HepG2 (cell line): ENCODE results near the gene PIWIL1. TPM values are rescaled to one million over a fixed set of nuclear protein-coding genes. Genes with fewer than 3 reads are reported as not detected.

ENCODE experiments used
- ATAC-seq: fragments of 200-7000 bp; cut with Tn5 transposase; 3 replicates; pipeline ENCODE4 v1.9.1; 2020; ENCODE audit warnings: mild to moderate bottlenecking, moderate library complexity
- Bru-seq: library from RNA; stranded (reverse); fragments of 400-500 nt; gene quantifications from one replicate; lab custom pipeline; 2021; lab: Mats Ljungman, UMichigan
- BruChase-seq, 2 experiments: library from RNA; stranded (reverse); fragments of 400-500 nt; gene quantifications; one replicate each; lab custom pipeline; 2021; lab: Mats Ljungman, UMichigan
- BruUV-seq: library from RNA; stranded (reverse); fragments of 400-500 nt; replicated peaks from 2 replicates; lab custom pipeline; 2021; lab: Mats Ljungman, UMichigan
- CTCF ChIA-PET: fragments of 300-600 bp; formaldehyde crosslinking; extraction: SDS; loops from one replicate; lab custom pipeline; 2021; ENCODE audit warnings: low total read pairs, inconsistent platforms, low intra/inter-chr PET ratio; lab: Yijun Ruan, JAX
- POLR2A ChIA-PET: fragments of 350-600 bp; sonication (Branson Sonifier 250); formaldehyde crosslinking; loops from one replicate; lab custom pipeline; 2020; ENCODE audit warnings: antibody characterized with exemption, inconsistent platforms; lab: Yijun Ruan, JAX
- DNase-seq: peaks from one replicate; pipeline ENCODE4 v3.0.0-alpha.2; 2015; ENCODE audit warnings: low spot score
- FAIRE-seq: peaks from 3 replicates; lab custom pipeline; 2011; peaks lifted over from hg19 to GRCh38; lab: Jason Lieb, UNC
- H2AFZ ChIP-seq: one replicate; pipeline ENCODE4 v1.6.1; 2011; ENCODE audit warnings: low read length, inconsistent platforms
- H3K27ac ChIP-seq: fragments of 300-600 bp; 3 replicates; pipeline ENCODE4 v1.8.0; 2011; ENCODE audit warnings: mixed run types, mild to moderate bottlenecking, mixed read lengths, low read length, inconsistent platforms; ENCODE audit not compliant: insufficient read depth; ENCODE audit errors: extremely low read length
- H3K27me3 ChIP-seq, 2 experiments: fragments of 200-600 bp in 1 of 2; 2 replicates in 1 of 2; 3 replicates in 1 of 2; pipeline versions ENCODE4 v1.6.0 to v1.8.0; 2011; ENCODE audit warnings: low read length in 2 of 2, mild to moderate bottlenecking in 2 of 2, moderate library complexity in 2 of 2, inconsistent platforms in 1 of 2; ENCODE audit not compliant: insufficient read depth in 2 of 2, control insufficient read depth in 1 of 2
- H3K36me3 ChIP-seq, 2 experiments: fragments of 200-600 bp in 1 of 2; replicated peaks in 1 of 2; 2 replicates in 1 of 2; 3 replicates in 1 of 2; pipeline versions ENCODE4 v1.5.1 to v1.8.0; 2011; ENCODE audit warnings: low read length in 2 of 2, inconsistent platforms in 1 of 2; ENCODE audit not compliant: insufficient read depth in 2 of 2, control insufficient read depth in 1 of 2
- H3K4me1 ChIP-seq: 2 replicates; pipeline ENCODE4 v1.5.1; 2012; ENCODE audit warnings: low read length, inconsistent platforms; ENCODE audit not compliant: insufficient read depth
- H3K4me2 ChIP-seq: 2 replicates; pipeline ENCODE4 v1.6.0; 2011; ENCODE audit warnings: low read depth, low read length, inconsistent platforms
- H3K4me3 ChIP-seq, 3 experiments: fragments of 200-600 bp in 1 of 3; sonication (generic), shearing (Covaris generic) in 1 of 3; replicated peaks in 1 of 3; 2 replicates each; pipeline ENCODE4 v1.5.1; 2011 to 2016; ENCODE audit warnings: low read length in 3 of 3, inconsistent platforms in 2 of 3, low read depth in 2 of 3, mild to moderate bottlenecking in 2 of 3, control low read depth in 1 of 3, mixed read lengths in 1 of 3; ENCODE audit not compliant: insufficient read depth in 1 of 3
- H3K79me2 ChIP-seq: one replicate; pipeline ENCODE4 v1.6.1; 2011; ENCODE audit warnings: low read length, inconsistent platforms; ENCODE audit not compliant: insufficient read depth
- H3K9ac ChIP-seq: 2 replicates; pipeline ENCODE4 v1.6.0; 2011; ENCODE audit warnings: mild to moderate bottlenecking, low read depth, low read length, inconsistent platforms; ENCODE audit not compliant: insufficient read depth
- H3K9me3 ChIP-seq: 2 replicates; pipeline ENCODE4 v1.5.1; 2012; ENCODE audit warnings: mild to moderate bottlenecking, low read length
- H4K20me1 ChIP-seq: 2 replicates; pipeline ENCODE4 v1.6.0; 2011; ENCODE audit warnings: inconsistent platforms, mild to moderate bottlenecking, low read length, moderate library complexity; ENCODE audit not compliant: insufficient read depth
- CHCHD3 ChIP-seq: sonication (generic); formaldehyde crosslinking; IDR thresholded peaks from 2 replicates; pipeline ENCODE4 v1.8.0; 2022; ENCODE audit warnings: mild to moderate bottlenecking, missing genetic modification reagents, moderate library complexity
- FOXK1 ChIP-seq: sonication (generic); formaldehyde crosslinking; IDR thresholded peaks from 2 replicates; pipeline ENCODE4 v1.4.0; 2020; ENCODE audit warnings: low read depth, missing genetic modification reagents, borderline replicate concordance
- HOXD1 ChIP-seq: sonication (generic); formaldehyde crosslinking; IDR thresholded peaks from 2 replicates; pipeline ENCODE4 v1.5.0; 2020; ENCODE audit warnings: missing genetic modification reagents
- PTBP1 ChIP-seq: fragments of 200-400 bp; formaldehyde crosslinking; IDR thresholded peaks from 2 replicates; pipeline ENCODE4 v1.6.1; 2018; ENCODE audit warnings: low read length, low read depth; ENCODE audit not compliant: poor library complexity, severe bottlenecking
- RORA ChIP-seq: sonication (generic); formaldehyde crosslinking; IDR thresholded peaks from 2 replicates; pipeline ENCODE4 v1.5.0; 2020; ENCODE audit warnings: mild to moderate bottlenecking, missing genetic modification reagents, moderate library complexity
- SPEN ChIP-seq: sonication (generic); formaldehyde crosslinking; IDR thresholded peaks from 2 replicates; pipeline ENCODE4 v1.5.1; 2020; ENCODE audit warnings: low read depth, mild to moderate bottlenecking, missing genetic modification reagents
- ZSCAN29 ChIP-seq: sonication (generic); formaldehyde crosslinking; conservative IDR thresholded peaks from 2 replicates; pipeline ENCODE4 v1.4.0; 2020; ENCODE audit warnings: mild to moderate bottlenecking, missing genetic modification reagents
- WGBS: methylation state at CpG from one replicate; pipeline ENCODE4 v1.1.6; 2017; ENCODE audit warnings: low lambda C conversion rate; 5-methylcytosine and 5-hydroxymethylcytosine counted together
- in situ Hi-C: cut with HindIII; loops from 2 replicates; pipeline ENCODE4 v1.10.0; 2017; ENCODE audit warnings: low pct_unique_long_range_greater_than_20kb; ENCODE audit not compliant: extremely low pct_ligation_motif_present
- intact Hi-C: fragments of 100-400 bp; cut with micrococcal nuclease; formaldehyde crosslinking; loops from one replicate; pipeline ENCODE4 v1.10.0; 2022; ENCODE audit not compliant: unreplicated experiment
- long read RNA-seq, 2 experiments: library from RNA in 1 of 2; library from polyadenylated mRNA in 1 of 2; stranded (forward) in 1 of 2; unstranded in 1 of 2; transcript quantifications; one replicate each; pipeline ENCODE4 v2.0.0, GENCODE V29; 2019 to 2022
- polyA minus RNA-seq, 3 experiments: library from RNA; depleted of rRNA, polyadenylated mRNA; stranded (reverse); fragments of >200 nt; gene quantifications; 2 replicates each; pipeline ENCODE4 v1.2.3, GENCODE V29; 2011; ENCODE audit warnings: low replicate concordance in 1 of 3
- polyA plus RNA-seq, 8 experiments: library from polyadenylated mRNA; depleted of rRNA in 3 of 8; stranded (reverse) in 7 of 8; unstranded in 1 of 8; fragments of >200 nt; fragmentation: Illumina TruSeq in 4 of 8; extraction: Trizol in 4 of 8; gene quantifications; 2 replicates each; pipeline versions ENCODE4 v1.2.1 to v1.2.3, GENCODE V29; 2011 to 2016; ENCODE audit warnings: low read depth in 4 of 8, missing spikeins in 1 of 8, mixed read lengths in 1 of 8; ENCODE audit not compliant: insufficient read depth in 1 of 8
- total RNA-seq, 5 experiments: library from RNA; depleted of rRNA; stranded (reverse); fragments of >200 nt; fragmentation: Illumina TruSeq; extraction: Trizol; gene quantifications; 2 replicates each; pipeline ENCODE4 v1.2.3, GENCODE V29; 2016; ENCODE audit warnings: low read depth in 1 of 5
- TF ChIP-seq, protein P1 (sequence below): sonication (generic); formaldehyde crosslinking; IDR thresholded peaks from 2 replicates; pipeline ENCODE4 v1.4.0; 2020; ENCODE audit warnings: missing genetic modification reagents
- TF ChIP-seq, protein P2 (sequence below): sonication (generic); formaldehyde crosslinking; IDR thresholded peaks from 2 replicates; pipeline ENCODE4 v1.5.0; 2020; ENCODE audit warnings: mild to moderate bottlenecking, missing genetic modification reagents
- TF ChIP-seq, protein P3 (sequence below): sonication (generic); formaldehyde crosslinking; IDR thresholded peaks from 2 replicates; pipeline ENCODE4 v1.5.1; 2020; ENCODE audit warnings: missing genetic modification reagents, mild to moderate bottlenecking, borderline replicate concordance

The PIWIL1 gene
- total RNA-seq (2016; rRNA removed; fragmentation: Illumina TruSeq; extraction: Trizol) (not detected in 2 replicates), polyA plus RNA-seq (2011; rRNA removed) (not detected in 2 replicates), polyA minus RNA-seq (2011; rRNA and poly(A)+ RNA removed; ENCODE audit: low replicate concordance) (not detected in 2 replicates), Bru-seq, nascent RNA (not detected), BruChase-seq, experiment 1, labeled RNA remaining after a 6-hour chase (not detected), BruChase-seq, experiment 2, labeled RNA remaining after a 2-hour chase (not detected)
- total RNA-seq (2016; cell fraction: cytosol; rRNA removed; fragmentation: Illumina TruSeq; extraction: Trizol; ENCODE audit: low read depth) = not detected in 2 replicates
- total RNA-seq (2016; cell fraction: insoluble cytoplasmic fraction; rRNA removed; fragmentation: Illumina TruSeq; extraction: Trizol) = not detected in 2 replicates
- not detected in 2 replicates for total RNA-seq (2016; cell fraction: membrane; rRNA removed; fragmentation: Illumina TruSeq; extraction: Trizol)
- total RNA-seq (2016; cell fraction: nucleus; rRNA removed; fragmentation: Illumina TruSeq; extraction: Trizol) = not detected in 2 replicates
- not detected in 2 replicates for polyA plus RNA-seq (2011; cell fraction: cytosol; rRNA removed)
- not detected in 2 replicates for polyA plus RNA-seq (2011; cell fraction: nucleus; rRNA removed)
- polyA plus RNA-seq (2012) = not detected in 2 replicates
- not detected in 2 replicates for polyA plus RNA-seq (2016; cell fraction: cytosol; fragmentation: Illumina TruSeq; extraction: Trizol; ENCODE audit: low read depth)
- polyA plus RNA-seq (2016; cell fraction: insoluble cytoplasmic fraction; fragmentation: Illumina TruSeq; extraction: Trizol; ENCODE audit: low read depth) = not detected in 2 replicates
- not detected in 2 replicates for polyA plus RNA-seq (2016; cell fraction: membrane; fragmentation: Illumina TruSeq; extraction: Trizol; ENCODE audit: low read depth)
- polyA plus RNA-seq (2016; cell fraction: nucleus; fragmentation: Illumina TruSeq; extraction: Trizol; ENCODE audit: insufficient read depth, low read depth) = not detected in 2 replicates
- not detected in 2 replicates for polyA minus RNA-seq (2011; cell fraction: cytosol; rRNA and poly(A)+ RNA removed)
- not detected in 2 replicates for polyA minus RNA-seq (2011; cell fraction: nucleus; rRNA and poly(A)+ RNA removed)
- long read RNA-seq, experiment 1 = 0 reads
- long read RNA-seq, experiment 2 = 0 reads

DNA sequence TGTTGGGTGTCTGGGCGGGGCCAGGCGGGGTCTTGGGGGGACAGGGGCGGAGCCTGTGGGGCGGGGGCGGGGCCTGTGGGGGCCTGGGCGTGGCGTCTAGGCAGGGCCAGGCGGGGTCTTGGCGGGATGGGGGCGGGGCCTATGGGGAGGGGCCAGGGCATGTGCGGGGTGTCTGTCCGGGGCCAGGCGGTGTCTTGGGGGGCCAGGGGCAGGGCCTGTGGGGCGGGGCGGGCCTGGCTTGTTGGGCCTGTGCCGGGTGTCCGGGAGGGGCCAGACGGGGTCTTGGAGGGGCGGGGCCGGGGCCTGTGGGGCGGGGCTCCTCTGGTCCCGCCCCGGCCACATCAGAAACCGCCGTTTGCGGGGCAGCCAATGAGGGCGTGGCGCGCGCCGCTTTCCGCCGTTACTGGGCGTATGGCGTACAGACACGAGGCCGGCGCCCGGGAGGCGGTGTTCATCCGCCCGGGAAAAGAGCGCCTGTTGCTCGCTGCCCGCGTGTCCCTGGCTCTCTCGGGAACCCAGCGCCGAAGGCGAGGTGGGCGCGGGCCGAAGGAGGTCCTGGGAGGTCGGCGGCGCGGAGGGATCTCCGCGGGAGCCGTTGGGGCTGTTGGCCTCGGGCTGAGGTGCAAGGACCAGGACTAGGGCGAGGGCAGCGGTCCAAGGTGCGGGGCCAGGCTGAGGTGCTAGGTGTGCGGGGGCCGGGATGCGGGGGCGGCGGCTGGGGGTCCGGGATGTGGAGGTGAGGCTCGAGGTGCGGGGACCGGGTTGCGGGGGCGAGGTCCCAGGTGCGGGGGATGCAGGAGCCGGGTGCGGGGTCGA lies at the start of gene PIWIL1:
PIWIL1 (plus strand) TSS at position 400 of the 816 bp plus-strand sequence. CDS start 4,705 bp downstream, outside the sequence.
- no peak within 1 kb of the TSS for H3K4me2 ChIP-seq
- no peak for TF ChIP-seq SPEN (CRISPR knock-in tag)
- TF ChIP-seq ZSCAN29 (CRISPR knock-in tag) = no peak
- no peak for TF ChIP-seq HOXD1 (CRISPR knock-in tag)
- no peak for TF ChIP-seq RORA
- TF ChIP-seq, protein P1, sequence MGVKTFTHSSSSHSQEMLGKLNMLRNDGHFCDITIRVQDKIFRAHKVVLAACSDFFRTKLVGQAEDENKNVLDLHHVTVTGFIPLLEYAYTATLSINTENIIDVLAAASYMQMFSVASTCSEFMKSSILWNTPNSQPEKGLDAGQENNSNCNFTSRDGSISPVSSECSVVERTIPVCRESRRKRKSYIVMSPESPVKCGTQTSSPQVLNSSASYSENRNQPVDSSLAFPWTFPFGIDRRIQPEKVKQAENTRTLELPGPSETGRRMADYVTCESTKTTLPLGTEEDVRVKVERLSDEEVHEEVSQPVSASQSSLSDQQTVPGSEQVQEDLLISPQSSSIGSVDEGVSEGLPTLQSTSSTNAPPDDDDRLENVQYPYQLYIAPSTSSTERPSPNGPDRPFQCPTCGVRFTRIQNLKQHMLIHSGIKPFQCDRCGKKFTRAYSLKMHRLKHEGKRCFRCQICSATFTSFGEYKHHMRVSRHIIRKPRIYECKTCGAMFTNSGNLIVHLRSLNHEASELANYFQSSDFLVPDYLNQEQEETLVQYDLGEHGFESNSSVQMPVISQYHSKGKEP (CRISPR knock-in tag) = no peak
- no peak for TF ChIP-seq FOXK1 (CRISPR knock-in tag)
- TF ChIP-seq, protein P2, sequence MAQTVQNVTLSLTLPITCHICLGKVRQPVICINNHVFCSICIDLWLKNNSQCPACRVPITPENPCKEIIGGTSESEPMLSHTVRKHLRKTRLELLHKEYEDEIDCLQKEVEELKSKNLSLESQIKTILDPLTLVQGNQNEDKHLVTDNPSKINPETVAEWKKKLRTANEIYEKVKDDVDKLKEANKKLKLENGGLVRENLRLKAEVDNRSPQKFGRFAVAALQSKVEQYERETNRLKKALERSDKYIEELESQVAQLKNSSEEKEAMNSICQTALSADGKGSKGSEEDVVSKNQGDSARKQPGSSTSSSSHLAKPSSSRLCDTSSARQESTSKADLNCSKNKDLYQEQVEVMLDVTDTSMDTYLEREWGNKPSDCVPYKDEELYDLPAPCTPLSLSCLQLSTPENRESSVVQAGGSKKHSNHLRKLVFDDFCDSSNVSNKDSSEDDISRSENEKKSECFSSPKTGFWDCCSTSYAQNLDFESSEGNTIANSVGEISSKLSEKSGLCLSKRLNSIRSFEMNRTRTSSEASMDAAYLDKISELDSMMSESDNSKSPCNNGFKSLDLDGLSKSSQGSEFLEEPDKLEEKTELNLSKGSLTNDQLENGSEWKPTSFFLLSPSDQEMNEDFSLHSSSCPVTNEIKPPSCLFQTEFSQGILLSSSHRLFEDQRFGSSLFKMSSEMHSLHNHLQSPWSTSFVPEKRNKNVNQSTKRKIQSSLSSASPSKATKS (CRISPR knock-in tag) = no peak
- TF ChIP-seq CHCHD3 = no peak
- TF ChIP-seq PTBP1 = no peak
- TF ChIP-seq, protein P3, sequence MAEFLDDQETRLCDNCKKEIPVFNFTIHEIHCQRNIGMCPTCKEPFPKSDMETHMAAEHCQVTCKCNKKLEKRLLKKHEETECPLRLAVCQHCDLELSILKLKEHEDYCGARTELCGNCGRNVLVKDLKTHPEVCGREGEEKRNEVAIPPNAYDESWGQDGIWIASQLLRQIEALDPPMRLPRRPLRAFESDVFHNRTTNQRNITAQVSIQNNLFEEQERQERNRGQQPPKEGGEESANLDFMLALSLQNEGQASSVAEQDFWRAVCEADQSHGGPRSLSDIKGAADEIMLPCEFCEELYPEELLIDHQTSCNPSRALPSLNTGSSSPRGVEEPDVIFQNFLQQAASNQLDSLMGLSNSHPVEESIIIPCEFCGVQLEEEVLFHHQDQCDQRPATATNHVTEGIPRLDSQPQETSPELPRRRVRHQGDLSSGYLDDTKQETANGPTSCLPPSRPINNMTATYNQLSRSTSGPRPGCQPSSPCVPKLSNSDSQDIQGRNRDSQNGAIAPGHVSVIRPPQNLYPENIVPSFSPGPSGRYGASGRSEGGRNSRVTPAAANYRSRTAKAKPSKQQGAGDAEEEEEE (CRISPR knock-in tag) = no peak
- TF ChIP-seq, all 625 proteins: peak for 0
- no peak for DNase-seq
- ChIA-PET CTCF (no interaction called here), POLR2A (no interaction called here)
- WGBS = 81% methylated on average over 71 of the region's 79 CpGs
- in situ Hi-C loops = loop anchor here (5.0 kb wide), 1 partner anchor 290 kb away; no protein-coding TSS in a partner anchor
- H3K27ac ChIP-seq = no peak within 1 kb of the TSS
- intact Hi-C loops = no loop called here
- no peak within 1 kb of the TSS for H2AFZ ChIP-seq
- no peak for FAIRE-seq
- ATAC-seq = no peak
- H3K4me1 ChIP-seq = no peaks in the 10 kb centered on the region
- H3K9ac ChIP-seq = no peak within 1 kb of the TSS
- BruUV-seq = no TSS peak
- H3K79me2 ChIP-seq = no peaks in the 10 kb centered on the region
- no peaks in the 10 kb centered on the region for H4K20me1 ChIP-seq
- H3K27me3 ChIP-seq = peaks cover 0 to 10% of the 10 kb centered on the region in 2 experiments; a peak in 2 of 5 replicates
- H3K4me3 ChIP-seq = no peak within 1 kb of the TSS
- no peaks in the 10 kb centered on the region for H3K36me3 ChIP-seq
- H3K9me3 ChIP-seq = no peaks in the 10 kb centered on the region
